OCI-M2 (cell line): ENCODE results near the gene GOLGB1.
"Not testable (repeated sequence)": the region's sequence is repeated elsewhere in the genome, so short reads cannot be mapped to it uniquely, and the experiment has no call there.

Experiments used
- DNase-seq: peaks from one replicate; lab custom pipeline; 2025; ENCODE audit not compliant: unreplicated experiment; lab: John Stamatoyannopoulos, UW

GOLGB1 gene

DNA sequence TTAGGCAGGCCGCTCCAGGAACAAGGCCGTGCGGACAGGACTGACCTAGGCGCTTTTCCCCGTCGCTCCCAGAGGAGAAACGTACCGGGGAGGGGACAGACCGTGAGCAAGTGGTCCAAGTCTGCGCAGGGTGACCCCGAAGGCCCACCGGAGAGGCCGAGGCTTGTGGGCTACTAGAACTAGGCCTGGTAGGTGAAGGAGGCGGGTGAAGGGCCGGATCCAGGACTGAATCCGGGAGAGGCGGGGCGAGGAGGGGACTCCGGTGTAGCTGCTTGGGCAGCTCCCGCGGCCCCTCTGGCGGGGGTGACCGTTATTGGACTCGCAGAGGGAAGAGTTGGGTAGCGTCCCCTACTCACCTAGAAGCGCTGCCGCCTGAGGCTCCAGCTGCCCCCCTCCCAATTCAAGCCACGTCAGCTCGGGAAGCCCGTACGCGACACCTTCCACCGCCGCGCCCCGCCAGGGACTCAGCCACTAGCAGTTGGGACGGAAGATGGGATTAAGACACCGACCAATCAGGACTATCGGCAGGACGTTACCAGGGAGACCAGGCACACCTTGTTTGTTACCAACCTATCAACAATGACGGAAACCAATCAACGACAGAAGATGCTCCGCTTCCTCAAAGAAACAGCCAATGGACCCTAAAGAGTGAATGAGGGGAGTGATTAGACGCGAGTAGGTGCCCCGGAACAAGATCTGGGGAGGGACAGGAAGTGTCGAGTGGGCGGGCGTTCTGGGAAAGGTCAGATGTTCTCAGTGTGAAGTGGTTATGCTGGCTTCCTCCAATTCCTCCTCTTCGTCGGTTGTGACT is at the start of gene GOLGB1:
TSS of gene GOLGB1 (minus strand) at position 466 of the 811 bp plus-strand sequence. CDS start 18,770 bp downstream, outside the sequence.
- peak; percentile 84 for DNase-seq

GRCh38 chr3:121796970-121797369 is 47.4 kb upstream of the GOLGB1 start:
- no peak for DNase-seq

DNA sequence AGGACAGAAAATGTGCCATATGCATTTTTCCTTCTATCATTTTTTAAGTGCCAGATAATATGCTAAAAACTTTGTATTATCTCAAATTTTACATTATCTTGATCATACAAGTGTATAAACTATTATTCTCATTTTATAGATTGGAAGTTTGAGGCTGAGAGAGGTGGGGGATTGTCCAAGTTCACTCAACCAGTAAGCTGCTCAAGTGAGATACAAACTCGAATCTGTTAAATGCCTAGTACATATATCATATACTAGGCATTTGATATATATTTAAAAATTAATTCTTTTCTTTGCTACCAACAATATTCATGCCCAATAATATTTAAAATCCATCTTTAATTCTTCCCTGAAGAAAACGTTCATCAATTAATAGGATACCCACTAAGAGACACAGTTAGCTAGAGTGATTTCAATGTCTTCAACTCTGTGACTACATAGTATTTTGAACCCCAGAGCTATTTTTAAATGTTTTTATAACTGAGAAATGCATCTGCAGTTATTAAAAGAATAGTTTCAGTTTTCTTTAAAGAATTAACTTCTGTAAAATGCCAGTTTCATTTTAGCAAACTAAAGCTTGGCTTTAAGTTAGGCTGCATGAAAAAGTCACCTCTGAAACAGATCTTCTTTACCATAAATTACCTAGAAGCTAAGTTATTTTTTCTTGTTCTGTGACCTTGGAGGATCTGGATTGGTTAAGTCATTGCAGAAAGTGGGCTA is 44.9 kb upstream of the GOLGB1 start:
- DNase-seq, result no peak

GRCh38 chr3:121793078-121793477 is 43.5 kb upstream of the GOLGB1 start:
- DNase-seq, result no peak

DNA sequence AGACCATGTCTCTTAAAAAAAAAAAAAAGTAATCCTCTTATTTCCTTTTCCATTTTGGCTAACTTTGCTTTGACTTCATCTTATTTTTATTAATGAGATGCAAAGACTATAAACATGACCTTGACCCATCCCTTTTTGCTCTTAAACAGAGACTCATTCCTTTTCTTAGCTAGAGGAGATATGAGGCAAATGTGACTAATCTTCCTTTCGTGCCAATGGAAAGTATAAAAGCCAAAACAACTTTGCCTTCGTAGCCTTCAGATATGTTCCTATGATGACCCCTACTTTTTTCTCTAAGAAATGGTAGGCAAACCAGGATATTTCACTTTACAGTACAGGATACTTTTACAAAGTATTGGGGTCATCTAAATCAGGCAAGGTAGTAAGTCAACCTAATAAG is 36.9 kb upstream of the GOLGB1 start:
- no peak for DNase-seq

DNA sequence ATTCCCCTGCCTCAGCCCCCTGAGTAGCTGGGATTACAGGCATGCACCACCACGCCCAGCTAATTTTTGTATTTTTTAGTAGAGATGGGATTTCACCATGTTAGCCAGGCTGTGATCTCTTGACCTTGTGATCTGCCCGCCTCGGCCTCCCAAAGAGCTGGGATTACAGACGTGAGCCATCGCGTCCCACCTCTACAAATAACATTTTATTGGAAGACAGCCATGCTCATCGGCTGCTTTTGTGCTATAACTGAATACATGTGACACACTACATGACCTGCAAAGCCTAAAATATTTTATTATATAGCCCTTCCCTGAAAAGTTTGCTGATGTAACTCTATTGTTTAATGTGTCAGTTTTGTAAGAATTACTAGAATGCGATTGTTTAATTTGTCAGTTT is 33.2 kb upstream of the GOLGB1 start:
- not testable (repeated sequence) for DNase-seq

DNA sequence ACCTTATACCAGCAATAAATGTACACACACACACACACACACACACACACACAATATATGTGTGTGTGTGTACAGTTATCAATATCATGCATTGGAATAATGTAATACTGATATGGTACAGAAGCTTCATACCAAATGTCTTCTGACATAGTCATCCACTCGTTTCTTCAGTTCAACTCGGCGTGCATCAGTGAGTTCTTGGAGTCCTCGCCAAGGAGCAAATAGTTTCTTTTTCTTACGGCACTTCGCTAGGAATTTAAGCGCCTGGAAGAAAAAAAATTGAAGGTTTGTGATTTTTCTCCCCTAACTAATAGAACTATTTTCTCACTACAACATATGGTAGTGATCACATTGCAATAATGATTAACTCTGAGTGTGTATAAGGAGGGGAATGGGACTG is 32.1 kb upstream of the GOLGB1 start:
- no peak for DNase-seq

GRCh38 chr3:121775095-121775494 is 25.6 kb upstream of the GOLGB1 start:
- not testable (repeated sequence) for DNase-seq

DNA sequence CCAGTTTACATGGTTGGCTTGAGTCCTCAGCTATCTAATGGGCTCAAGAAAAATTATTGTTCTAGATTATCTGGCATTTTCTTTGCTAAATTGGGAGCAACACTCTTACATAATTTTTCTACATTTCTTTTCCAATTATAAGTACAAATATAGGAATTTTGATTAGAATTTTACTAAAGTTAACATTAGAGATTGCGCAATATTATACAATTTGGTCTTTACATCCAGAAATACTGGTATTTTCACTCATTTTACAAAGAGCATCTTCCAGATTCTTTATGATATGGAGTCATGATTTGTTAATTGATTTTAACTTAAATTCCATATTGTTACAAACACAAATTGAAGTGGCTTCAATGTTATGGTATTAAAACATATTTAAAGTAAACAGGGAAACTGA is 19.7 kb upstream of the GOLGB1 start:
- DNase-seq, result no peak

DNA sequence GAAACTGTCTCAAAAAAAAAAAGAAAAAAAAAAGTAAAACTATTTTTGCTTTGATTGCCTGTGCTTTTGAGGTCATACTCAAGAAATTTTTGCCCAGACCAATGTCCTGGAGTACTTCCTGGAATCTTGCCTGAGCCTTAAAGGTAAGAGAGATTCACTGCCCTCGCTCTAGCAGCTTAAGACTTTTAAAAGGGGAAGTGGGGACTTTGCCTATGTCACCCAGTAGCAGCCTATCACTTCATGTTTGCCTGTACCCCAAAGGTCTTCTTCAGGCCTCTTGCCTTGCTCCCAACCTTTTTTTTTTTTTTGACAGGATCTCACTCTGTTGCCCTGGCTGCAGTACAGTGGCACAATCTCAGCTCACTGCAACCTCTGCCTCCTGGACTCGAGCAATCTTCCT is 18.9 kb upstream of the GOLGB1 start:
- no peak for DNase-seq

- DNase-seq, result no peak
Measured at GRCh38 chr3:121759541-121760202, 10.1 kb upstream of the GOLGB1 start.

- DNase-seq, result no peak
Measured at GRCh38 chr3:121758727-121759450, 9.3 kb upstream of the GOLGB1 start.

GRCh38 chr3:121757812-121758545 is 8.4 kb upstream of the GOLGB1 start:
- no peak for DNase-seq

DNA sequence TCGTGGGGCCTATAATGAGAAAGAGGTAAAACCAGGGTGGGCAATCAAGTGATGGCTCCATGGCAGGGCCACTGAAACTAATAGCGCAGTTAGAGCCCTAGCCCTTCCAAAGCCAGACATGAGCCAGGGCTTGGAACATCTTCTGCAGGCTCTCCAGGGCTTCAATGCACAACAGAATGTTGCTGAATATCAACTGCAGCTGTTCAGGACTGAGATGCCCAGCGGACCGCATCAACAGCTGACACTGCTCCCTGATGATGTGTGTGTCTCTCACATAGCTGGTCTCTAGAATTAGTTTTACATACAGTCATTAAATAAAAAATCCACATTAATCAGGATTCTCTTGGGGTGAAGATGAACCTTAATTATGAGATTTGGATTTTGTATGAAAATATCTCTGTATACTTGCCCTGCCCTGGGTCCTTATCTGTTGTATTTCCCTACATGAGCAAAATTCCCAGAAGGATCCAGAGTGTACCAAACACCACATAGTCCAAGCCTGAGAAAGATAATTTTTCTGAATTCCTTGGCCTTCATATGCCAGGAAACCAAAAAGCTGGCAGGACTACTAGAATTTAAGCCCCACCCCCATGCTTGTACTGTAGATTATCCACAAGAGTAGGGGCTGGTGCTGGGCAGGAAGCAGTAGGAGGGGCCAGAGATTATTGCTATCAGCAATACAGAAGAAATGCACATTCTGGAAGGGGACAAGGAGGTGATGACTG is 7.7 kb upstream of the GOLGB1 start:
- DNase-seq, result no peak

DNA sequence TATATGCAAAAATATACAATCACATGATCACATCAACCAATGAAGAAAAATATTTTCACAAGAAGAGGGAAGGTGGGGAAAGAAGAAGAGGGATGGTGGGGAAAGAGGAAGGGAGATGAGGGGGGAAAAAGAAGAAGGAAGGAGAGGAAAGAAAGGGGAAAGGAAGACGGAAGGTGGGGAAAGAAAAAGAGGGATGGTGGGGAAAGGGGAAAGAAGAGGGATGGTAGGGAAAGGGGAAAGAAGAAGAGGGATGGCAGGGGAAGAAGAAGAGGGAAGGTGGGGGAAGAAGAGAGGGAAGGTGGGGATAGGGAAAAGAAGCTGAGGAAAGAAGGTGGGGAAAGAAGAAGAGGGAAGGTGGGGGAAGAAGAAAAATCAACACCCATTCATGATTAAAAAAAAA is 3.2 kb upstream of the GOLGB1 start:
- no peak for DNase-seq

- DNase-seq, result no peak
Measured at GRCh38 chr3:121752261-121752660, 2.7 kb upstream of the GOLGB1 start.

GRCh38 chr3:121750087-121750415 is 510 bp upstream of the GOLGB1 start:
- DNase-seq, result no peak

DNA sequence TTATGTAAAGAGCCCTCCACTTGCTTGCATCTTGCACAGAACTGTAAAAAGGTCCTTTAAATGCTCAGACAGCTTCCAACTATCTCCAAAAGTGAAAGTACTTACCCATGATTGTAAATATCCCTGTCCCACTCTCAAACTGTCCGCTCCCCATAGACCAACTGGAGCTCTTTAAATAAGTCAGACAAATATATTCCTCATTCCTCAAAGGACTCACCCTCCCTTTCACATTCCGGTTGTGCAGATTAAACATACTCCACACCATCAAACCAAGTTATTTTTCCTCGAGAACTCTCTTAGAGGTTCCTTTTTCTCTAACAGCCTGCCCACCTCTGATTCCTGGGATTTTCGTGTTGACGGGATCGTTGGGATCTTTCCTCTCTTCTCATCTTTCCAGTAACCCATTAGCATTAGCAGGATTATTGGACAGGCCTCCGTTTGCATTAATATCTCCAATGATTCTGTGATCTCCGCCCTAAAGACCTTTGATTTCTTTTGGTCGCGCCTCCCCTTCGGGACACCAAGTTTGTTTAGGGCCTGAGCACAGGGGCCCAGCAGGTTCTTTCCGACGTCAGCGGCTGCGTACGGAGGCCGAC is 763 bp downstream of the GOLGB1 start:
- no peak for DNase-seq

- DNase-seq, result no peak
Measured at GRCh38 chr3:121747976-121748375, 1.6 kb downstream of the GOLGB1 start.

DNA sequence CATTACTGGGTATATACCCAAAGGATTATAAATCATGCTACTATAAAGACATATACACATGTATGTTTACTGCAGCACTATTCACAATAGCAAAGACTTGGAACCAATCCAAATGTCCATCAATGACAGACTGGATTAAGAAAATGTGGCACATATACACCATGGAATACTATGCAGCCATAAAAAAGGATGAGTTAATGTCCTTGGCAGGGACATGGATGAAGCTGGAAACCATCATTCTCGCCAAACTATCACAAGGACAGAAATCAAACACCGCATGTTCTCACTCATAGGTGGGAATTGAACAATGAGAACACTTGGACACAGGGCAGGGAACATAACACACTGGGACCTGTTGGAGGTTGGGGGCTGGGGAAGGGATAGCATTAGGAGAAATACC is 6.4 kb downstream of the GOLGB1 start:
- not testable (repeated sequence) for DNase-seq
